Anterior cingulate cortex (tissue), 58 donors: ENCODE data around the gene THOC6.
A peak's percentile ranks its signal among the peaks of the same experiment; 100 is the strongest.
"Not testable (repeated sequence)": the region's sequence is repeated elsewhere in the genome, so short reads cannot be mapped to it uniquely, and the experiment has no call there.

Experiments
- DNase-seq, 58 donors: peaks; one replicate each; lab custom pipeline; 2025; lab: John Stamatoyannopoulos, UW

THOC6 gene

DNA sequence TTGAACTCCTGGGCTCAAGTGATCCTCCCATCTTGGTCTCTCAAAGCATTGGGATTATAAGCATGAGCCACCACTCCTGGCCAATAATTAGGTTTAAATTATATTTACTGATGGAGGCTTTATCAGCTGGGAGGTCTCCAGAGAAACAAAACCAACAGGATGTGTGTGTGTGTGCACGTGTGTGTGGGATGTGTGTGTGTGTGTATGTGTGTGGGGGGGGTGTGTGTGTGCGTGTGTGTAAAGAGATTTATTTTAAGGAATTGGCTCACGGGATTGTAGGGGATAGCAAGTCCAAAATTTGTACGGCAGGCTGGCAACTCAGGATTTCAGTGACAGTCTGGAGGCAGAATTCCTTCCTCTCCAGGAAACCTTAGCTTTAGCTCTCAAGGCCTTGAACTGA lies 27.2 kb downstream of the THOC6 start:
- no peak for DNase-seq

DNA sequence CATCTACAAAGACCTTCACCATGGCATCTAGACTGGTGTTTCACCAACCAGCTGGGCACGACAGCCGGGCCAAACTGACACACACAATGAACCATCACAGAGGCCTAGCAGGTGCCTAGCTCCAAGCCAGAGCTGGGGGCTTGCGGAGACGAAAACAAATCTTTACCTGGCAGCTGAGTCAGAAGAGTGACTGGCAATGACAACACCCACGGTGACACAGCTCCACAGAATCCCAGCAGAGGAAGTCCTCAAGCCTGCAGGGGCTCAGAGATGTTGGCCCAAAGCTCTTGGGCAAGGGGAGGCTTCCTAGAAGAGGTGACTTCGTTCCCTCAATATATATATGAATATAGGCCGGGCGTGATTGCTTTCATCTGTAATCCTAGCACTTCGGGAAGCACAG lies 27.7 kb downstream of the THOC6 start:
- DNase-seq = no peak

DNA sequence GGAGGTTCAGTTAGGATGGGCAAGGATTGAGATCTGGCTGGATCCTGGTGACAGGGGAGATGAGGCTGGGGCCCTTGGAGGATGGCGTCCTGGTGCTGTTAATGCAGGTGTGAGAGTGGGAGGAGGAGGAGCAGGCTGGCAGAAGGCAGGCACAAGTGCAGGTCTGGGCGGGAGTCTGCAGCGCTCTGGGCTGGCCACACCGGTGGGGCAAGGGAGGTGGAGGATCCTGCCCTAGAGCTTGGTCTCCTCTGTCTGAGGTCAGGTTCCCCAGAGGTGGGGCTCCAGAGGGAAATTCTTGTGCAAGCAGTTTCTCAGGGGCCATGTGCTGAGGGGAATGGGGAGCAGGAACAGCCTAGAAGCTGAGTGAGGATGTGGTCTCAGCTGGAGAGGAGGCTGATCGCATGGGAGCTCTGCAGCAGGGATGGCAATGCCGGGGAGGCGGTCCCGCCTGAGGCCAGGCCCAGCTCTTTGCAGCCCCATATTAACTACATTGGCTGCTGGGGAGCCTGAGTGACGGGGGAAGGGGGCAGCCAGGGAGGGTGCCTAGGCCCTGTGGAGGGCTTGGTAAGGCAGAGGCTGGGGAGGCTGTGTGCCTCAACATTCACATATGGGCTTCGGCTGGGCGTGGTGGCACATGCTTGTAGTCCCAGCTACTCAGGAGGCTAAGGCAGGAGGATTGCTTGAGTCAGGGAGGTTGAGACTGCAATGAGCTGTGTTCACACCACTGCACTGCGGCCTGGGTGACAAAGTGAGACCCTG lies 28.9 kb downstream of the THOC6 start:
- DNase-seq = not testable (repeated sequence)

DNA sequence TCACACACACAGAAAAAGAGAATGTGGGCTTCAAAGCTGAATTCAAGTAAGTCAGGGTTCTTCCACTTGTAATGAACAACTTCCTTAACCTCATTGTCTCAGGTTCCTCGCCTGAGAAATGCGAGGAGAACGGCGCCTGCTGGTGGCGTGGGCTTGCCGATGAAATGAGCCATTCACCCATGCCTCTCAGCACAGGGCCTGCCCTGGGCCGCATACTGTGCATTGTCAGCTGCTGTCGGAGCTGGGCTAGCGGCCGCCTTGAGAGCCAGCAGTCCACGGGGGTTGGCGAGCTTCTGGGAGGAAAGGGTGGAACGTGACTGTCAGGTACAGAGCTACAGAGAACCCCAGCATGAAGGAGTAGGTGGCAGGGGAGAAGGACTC lies 29.5 kb downstream of the THOC6 start:
- DNase-seq = not testable (repeated sequence)

DNA sequence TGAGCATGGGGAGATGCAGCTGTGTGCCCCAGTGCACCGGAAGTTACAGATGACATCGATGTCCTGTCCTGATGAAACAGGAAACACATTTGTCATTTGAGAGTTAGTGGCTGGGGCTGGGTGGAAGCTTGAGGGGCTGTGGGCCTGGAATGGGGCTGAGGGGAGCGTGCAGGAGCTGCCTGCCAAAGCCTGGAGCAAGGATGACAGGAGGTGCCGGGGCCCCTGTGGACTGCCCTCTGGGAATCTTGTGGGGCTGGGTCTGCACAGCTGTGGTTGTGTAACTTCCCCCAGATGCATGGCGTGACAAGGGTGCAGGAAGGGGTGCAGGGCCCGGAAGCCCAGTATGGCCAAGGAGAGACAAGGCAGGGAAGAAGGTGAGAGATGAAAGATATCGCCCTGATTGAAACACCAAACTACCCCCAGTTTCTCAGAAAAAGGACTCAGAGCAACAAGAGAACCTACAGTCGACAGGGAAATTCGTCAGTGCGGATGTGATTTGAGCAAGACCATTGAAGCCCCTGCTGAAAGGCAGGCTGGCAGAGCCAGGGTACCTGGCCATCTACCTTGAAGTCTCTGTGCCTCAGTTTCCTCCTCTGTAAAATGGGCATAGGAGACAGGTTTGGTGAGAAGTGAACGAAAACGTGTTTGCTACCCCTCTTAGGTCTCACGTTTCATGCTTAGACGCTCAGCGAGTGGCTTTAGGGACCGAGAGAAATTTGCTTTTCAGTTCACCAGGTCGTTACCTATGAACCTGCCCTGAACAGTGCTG lies 31.3 kb downstream of the THOC6 start:
- no peak for DNase-seq

DNA sequence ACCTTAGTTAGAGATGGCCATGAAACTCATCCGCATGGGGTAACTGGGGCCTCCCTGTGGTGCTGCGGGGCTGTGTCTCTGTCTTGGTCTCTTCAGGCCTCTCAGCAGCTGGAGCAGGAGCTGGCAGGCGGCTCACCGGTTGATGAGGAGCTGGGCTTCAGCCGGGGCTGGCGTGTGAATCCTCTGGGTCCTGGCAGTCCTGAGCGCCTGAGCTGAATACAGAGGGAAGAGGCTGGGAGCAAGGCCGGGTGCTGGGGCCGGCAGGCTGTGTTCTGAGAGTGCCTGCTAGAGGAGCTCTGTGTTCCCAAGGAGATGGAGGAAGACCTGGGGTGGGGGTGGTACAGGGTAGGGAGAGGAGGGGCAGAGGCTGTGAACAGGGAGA lies 31.9 kb downstream of the THOC6 start:
- not testable (repeated sequence) for DNase-seq

DNA sequence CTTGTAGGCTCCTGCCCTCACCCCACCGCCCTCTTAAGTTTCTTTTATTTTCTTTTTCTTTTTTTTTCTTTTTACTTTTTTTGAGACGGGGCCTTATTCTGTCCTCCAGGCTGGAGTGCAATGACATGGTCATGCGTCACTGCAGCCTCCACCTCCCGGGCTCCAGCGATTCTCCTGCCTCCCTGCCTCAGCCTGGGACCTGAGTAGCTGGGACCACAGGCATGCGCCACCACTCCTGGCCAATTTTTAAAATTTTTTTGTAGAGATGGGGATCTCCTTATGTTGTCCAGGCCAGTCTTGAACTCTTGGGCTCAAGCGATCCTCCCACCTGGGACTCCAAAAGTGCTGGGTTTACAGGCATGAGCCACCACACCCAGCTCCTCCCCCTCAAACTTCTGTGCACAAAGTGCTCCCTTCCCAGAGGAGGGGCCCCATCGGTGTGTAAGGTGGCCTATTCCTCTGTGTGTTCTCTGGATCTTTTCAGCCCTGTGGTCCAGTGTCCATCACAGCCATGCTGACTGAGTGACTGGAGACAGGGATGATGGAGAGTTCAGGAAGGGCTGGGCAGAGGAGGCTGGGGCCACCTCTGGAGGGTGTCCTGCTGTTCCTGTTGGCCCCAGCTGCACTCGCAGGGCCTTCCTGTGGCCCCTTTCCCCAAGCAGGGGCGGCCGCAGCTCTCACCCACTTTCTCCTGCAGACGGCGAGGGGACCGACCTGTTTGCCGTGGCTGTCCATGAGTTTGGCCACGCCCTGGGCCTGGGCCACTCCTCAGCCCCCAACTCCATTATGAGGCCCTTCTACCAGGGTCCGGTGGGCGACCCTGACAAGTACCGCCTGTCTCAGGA lies 32.7 kb downstream of the THOC6 start:
- DNase-seq = no peak

DNA sequence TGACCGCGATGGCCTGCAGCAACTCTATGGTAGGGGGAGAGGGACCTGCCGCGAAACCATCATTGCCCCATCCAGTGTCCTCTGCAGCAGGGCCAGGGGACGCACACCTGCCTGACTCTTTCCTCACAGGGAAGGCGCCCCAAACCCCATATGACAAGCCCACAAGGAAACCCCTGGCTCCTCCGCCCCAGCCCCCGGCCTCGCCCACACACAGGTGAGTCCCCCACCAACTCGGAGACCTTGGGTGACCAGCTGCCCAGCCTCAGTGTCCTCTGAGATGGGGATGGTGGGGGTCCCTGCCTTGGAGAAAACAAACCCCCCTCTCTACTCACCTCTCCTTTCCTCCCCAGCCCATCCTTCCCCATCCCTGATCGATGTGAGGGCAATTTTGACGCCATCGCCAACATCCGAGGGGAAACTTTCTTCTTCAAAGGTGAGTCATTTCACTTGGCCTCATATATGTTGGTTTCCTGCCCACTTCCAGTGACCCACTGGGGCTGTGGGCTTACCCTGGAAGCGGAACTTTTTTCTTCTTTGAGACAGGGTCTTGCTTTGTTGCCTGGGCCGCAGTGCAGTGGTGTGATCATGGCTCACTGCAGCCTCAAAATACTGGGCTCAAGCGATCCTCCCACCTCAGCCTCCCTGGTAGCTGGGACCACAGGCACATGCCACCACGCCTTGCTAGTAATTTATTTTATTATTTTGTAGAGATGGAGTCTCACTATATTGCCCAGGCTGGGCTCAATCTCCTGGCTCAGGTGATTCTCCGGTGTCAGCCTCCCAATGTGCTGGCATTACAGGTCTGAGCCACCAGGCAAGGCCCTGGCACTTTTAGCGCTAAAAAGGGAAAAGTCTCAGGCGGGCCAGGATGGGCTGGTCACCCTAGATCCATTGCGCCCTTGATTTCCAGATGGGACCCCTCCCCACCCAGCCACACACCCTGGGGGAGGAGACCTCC lies 33.6 kb downstream of the THOC6 start:
- DNase-seq = no peak

DNA sequence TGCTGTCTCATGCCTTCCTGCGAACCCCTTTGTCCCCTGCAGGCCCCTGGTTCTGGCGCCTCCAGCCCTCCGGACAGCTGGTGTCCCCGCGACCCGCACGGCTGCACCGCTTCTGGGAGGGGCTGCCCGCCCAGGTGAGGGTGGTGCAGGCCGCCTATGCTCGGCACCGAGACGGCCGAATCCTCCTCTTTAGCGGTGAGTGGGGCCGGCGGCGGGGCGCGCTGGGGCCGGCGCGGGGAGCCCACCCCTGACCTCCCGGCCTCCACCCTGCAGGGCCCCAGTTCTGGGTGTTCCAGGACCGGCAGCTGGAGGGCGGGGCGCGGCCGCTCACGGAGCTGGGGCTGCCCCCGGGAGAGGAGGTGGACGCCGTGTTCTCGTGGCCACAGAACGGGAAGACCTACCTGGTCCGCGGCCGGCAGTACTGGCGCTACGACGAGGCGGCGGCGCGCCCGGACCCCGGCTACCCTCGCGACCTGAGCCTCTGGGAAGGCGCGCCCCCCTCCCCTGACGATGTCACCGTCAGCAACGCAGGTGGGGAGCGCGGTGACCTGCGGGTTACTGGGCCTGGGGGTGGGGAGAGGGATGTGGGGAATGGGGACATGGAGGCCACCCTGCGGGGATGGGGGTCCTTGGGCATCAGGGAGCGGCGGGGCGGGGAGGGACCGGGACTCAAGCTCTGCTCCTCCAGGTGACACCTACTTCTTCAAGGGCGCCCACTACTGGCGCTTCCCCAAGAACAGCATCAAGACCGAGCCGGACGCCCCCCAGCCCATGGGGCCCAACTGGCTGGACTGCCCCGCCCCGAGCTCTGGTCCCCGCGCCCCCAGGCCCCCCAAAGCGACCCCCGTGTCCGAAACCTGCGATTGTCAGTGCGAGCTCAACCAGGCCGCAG lies 34.5 kb downstream of the THOC6 start:
- DNase-seq = peak in 22 of 58 donors; percentile 4 to 52 (median 27)

DNA sequence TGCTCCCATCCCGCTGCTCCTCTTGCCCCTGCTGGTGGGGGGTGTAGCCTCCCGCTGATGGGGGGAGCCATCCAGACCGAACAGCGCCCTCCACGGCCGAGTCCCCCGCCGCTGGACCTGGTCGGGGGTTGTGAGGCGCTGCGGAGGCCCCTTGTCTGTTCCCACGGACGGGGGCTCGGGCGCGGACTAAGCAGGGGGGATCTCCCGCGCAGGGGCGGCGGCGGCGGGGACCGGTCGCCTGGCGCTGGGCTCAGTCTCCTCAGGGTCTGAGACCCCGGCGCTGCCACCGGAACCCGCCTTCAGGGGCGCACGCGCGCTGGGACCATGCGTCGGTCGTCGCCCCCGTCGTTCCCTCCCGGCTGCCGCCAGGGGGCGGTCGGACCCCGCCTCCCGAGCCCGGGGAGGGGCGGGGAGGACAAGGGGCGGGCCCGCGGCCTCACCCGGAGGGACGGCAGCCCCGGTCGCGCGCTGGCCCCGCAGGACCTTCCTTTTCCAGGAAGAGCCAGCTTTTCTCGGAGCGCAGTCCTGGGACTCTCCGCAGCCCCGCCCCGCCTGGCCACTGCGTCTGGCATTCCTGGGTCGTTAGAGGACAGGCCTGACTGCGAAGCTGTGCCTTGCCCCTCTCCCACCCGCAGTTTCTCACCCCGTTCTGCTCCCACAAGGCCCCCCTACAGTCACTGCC lies 35.3 kb downstream of the THOC6 start:
- peak in 57 of 58 donors; percentile 11 to 85 (median 66) for DNase-seq

DNA sequence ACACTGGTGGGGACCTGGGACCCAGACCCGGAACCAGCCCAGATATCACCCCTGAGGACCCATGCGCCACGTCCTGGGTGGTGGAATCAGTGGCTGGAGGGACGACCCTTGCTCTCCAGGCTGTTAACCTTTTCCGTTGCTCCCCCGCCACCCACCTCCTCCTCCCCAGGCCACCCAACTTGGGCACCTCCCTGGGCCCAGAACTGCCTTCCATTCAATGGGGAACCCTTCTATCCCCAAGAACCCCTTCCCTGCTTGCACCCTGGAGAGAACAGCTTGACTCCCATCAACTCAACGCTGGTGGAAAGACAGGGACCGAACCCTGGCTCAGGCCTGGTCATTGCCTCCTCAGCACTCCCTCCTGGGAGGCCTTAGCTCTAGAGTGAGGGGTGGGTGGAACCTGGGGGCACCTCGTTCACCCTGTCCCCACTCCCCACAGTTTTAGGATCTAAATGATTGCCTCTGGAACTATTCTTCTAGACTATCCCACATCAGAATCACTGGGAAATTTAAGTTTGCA lies 35.9 kb downstream of the THOC6 start:
- no peak for DNase-seq

DNA sequence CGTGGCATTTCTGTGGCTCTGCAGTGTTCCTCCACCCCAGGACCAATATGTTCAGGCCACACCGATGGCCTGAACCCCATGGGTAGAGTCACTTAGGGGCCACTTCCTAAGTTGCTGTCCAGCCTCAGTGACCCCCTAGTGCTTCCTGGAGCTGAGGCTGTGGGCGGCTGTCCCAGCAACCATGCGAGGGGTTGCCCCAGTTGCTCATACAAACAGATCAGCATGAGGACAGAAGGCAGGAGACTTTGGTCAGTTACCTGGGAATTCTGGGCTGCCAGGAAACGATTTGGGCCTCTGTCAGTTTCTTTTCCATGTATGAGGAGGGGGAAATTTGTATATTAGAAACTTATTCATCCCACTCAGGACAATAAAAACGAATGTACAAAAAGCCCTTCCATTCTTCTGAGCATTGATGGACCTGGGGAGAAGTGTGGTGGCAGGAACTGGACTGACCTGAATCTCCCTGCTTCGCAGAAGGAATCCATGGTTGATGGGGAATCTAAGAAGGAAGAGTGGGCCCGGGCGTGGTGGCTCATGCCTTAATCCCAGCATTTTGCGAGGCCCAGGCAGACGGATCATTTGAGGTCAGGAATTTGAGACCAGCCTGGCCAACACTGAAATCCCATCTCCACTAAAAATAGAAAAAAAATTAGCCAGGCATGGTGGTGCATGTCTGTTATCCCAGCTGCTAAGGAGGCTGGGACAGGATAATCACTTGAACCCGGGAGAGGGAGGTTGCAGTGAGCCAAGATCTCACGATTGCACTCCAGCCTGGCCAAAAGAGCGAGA lies 36.7 kb downstream of the THOC6 start:
- DNase-seq = no peak

DNA sequence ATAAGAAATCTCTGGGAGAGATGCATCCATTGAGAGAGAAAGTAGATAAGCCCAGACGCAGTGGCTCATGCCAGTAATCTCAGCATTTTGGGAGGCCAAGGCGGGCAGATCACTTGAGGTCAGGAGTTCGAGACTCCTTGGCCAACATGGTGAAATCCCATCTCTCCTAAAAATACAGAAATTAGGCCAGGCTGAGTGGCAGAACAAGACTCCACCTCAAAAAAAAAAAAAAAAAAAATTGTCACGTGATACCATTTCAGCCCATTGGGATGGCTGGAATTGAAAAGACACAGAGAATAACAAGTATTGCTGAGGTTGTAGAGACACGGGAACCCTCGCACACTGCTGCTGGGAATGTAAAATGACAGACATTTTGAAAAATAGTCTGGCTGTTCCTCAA lies 38.7 kb downstream of the THOC6 start:
- no peak for DNase-seq

DNA sequence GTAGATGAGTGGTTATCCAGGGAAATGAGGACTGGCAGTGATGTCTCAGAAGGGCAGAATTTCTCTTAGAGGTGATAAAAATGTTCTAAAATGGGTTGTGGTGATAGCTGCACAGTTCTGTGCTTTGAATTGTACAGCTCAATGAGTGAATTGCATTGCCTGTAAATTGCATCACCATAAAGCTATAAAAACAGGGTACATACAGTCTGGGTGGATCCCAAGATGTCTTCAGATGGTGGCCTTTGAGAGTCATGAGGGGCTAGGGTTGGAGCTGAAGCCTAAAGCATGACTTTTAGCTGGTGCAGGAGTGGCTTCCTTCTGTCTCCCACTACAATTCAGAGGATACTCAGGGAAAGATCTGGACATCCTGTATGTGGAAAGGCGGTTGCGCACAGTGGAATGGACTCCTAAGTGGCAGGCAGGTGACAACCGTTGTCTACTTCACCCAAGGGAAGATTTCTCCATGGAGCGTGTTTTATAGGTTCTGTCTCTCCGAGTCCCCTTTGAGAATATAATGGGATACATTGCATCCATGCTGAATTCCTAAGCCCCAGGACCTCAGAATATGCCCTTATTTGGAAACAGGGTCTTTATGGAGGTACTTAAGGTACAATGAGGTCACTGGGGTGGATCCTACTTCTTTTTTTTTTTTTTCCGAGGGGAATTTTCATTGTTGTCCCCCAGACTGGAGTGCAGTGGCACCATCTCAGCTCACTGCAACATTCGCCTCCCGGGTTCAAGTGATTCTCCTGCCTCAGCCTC lies 40.0 kb downstream of the THOC6 start:
- no peak for DNase-seq

DNA sequence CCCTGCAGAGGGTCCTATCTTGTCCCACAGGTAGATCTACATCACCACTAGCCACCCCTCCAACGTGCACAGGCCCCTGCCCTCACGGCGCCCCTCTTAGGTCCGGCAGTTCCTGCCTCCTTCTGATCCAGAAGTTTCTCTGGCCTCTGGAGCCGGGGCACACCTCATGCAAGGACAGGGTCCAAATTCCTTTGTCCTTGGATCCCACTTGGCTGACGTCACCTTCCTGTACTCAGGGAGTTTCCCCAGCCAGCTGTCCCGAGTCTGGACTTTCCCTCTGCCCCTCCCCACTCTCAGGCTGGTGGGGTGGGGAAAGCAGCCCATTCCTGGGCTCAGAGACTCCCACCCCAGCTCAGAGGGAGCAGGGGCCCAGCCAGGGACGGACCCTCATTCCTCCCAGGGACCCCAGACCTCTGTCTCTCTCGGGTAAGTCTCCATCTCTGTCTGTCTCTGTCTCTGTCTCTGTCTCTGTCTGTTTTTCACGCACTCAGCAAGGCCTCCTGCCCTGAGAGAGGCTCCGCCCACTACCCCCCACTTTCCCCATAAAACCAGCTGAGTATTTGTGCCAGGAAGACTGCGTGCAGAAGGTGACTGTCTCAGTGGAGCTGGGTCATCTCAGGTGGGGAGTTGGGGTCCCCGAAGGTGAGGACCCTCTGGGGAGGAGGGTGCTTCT lies 41.4 kb downstream of the THOC6 start, which contains the start of gene IL32:
TSS of gene IL32 (plus strand) at position 572 of the 673 bp plus-strand sequence. CDS start 172 bp downstream, outside the sequence.
- DNase-seq = no peak
